ENCODE results near the gene POC1A. TPM values are rescaled to one million over a fixed set of nuclear protein-coding genes. Genes with fewer than 3 reads are reported as not detected.
"Not testable (repeated sequence)": the region's sequence is repeated elsewhere in the genome, so short reads cannot be mapped to it uniquely, and the experiment has no call there.

Gene POC1A
- polyA plus RNA-seq, 12 donors: 3.1 to 6.9 (median 4.5) TPM; not detected in 2

DNA sequence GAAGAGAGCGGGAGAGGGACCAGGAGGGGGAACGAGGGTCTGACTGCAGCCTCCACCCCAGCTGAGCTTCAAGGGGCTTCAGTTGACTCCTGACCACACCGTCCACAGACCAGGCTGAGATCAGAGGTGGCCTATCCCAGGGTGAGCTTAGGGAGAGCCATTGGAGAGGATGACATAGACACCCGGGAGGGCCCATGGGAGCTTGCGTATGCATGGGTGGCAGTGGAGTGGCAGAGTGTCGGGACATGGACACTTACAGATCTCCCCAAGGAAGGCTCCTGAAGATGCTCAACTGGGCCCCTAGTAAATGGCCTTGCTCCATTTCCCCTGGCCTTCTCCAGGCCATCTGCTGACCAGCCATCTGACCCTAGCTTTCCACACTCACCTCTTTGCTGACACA, 31.1 kb upstream of the POC1A start:
- no peak for DNase-seq

- no peak for DNase-seq
These were observed 30.5 kb upstream of the POC1A start for GRCh38 chr3:52184690-52185089.

- no peak for DNase-seq
These were observed 29.7 kb upstream of the POC1A start for GRCh38 chr3:52183786-52184445.

DNA sequence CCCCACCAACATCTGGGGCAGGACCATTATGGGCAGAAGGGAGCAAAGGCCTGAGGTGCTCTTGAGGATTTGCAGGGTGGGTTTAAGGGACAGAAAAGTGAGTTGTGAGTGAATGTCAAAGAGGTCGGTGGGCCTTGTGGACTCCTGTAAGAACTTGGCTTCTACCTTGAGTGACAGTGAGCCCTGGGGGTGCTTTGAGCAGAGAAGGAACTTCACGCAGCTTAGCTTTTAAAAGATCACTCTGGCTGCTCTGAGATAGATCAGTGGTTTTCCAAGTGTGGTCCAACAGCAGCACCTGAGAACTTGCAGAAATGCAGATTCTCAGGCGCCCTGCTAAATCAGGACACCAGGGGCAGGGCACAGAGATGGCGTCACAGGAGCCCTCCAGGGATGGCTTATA, 28.5 kb upstream of the POC1A start:
- no peak for DNase-seq

GRCh38 chr3:52182196-52182595, 28.0 kb upstream of the POC1A start:
- no peak for DNase-seq

- no peak for DNase-seq
These were observed 27.3 kb upstream of the POC1A start for GRCh38 chr3:52181543-52181942.

GRCh38 chr3:52178537-52178936, 24.3 kb upstream of the POC1A start:
- no peak for DNase-seq

DNA sequence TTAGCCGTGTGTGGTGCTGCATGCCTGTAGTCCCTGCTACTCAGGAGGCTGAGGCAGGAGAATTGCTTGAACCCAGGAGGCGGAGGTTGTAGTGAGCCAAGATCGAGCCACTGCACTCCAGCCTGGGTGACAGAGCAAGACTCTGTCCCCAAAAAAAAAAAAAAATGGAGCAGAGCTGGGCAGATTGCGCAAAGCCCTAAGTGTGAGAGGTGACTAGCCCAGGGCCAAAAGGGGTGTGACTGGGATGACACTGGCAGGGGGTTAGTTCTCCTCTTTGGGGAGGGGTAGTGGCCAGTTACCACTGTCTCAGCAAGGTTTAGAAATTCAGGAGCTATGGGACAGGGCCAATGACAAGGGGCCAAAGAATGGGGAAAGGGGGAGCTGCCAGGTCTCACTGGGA, 23.9 kb upstream of the POC1A start:
- not testable (repeated sequence) for DNase-seq

DNA sequence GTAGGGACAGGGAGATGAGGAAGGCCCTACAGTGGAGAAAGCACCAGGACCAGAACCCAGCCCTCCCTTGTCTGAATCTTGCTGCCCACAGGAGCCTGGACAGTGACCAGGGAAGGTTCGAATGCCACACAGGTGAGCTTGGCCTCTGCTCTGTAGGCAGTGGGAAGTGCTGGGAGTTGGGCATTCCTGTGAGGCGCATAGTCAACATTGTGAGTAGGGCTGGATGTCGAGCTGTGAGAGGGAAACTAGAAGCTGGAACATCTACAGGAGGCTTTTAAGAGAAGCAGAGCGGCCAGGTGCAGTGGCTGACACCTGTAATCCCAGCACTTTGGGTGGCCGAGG, 23.4 kb upstream of the POC1A start:
- DNase-seq: no peak

GRCh38 chr3:52176951-52177700, 22.9 kb upstream of the POC1A start:
- DNase-seq: no peak

DNA sequence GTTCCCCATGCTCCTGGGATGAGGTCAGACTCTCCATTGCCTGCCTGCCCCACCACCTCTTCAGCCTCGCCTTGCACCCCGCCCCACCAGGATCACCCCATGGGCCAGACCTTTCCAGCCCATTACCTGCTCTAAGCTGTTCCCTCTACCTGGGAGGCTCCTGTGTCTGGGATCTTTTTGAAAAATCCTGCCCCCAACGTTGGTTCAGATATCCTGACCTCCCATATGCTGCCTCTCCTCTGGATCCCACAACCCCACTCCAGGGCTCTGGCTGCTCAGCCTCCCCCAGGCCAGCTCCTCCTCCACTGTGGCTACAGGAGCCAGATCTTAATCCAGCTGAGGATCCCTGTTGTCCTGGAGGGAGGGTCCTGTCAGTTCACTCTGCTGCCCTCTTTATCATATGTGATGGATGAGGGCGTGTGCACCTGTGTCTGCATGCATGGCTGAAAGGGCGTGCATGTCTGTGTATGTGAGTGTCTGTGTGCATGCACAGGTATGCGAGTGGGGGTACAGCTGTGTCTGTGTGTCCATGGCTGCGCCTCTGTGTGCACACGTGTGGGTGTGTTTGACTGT, 22.0 kb upstream of the POC1A start:
- DNase-seq: no peak

DNA sequence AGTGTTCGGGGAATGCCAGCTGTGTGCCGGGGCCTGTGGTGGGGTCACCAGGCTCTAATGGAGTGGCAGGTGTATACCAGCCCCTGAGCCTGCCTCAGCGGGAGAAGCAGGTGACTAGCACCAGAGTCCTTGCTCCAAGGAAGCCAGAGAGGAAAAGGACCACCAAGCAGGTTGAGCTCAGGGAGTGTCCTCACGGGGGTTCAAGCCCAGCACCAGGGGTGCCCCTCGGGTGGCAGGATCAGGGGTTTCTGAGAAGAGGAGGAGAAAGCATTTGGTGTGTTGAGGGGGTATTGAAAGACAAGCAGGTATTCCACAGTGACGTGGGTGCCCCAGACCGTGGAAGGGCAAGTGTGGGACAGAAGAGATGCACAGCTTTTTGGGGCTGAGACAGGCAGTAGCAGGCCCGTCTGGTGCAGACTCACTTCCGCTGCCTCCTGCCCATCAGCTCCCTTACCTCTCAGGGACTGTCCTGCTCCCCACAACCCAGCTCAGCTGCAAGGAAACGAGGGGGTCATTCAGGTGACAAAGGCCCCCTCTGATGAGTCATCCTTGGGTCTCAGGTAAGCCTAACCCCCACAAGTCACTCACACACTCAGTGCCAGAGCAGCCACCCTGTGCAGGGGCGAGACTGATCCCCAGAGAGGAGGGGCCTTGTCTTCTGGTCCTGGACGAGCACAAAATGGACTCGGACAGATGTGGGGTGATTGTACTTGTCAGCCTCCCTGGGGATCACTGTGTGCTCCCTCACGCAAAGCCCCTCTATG, 21.4 kb upstream of the POC1A start:
- no peak for DNase-seq

- DNase-seq: no peak
These were observed 20.7 kb upstream of the POC1A start for GRCh38 chr3:52174896-52175295.

DNA sequence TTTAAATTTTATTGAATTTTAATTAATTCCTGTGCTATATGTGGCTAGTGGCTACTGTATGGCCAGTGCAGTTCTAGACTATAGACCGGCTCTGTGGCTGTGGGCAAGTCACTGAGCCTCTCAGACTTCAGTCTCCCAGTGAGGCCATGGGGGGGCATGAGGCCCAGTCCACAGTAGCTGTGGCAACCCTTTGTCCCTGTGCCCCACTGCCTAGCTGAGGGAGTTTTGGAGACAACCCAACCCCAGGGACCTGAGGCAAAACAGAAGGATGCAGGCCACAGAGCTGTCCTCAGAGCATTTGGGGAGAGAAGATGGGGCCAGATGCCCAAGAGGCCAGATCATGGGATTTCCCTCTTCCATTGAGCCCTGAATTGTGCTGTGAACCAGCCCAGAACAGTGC, 18.9 kb upstream of the POC1A start:
- DNase-seq: no peak

DNA sequence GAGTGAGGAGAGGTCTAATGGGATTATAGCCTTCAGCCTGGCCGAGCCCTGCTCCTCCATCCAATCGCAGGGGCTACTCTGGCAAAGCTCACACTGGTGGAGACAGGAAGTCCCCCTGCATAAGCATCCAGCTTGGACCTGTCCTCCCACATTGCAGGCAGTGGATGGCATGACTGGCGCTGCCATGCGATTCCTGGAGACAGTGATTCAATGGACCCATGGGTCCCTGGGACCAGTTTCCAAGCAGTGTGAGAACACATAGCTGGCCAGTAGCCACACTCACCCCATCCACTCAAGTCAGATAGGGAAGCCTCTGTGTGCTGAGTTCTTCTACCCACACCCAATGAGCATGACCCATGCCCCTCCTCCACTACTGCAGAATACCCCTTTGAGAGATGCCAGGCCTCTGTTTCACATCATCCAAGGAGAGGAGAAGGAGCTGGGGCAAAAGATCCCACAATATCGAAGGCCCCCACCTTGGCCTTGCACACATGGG, 18.1 kb upstream of the POC1A start:
- no peak for DNase-seq

- DNase-seq: no peak
These were observed 17.5 kb upstream of the POC1A start for GRCh38 chr3:52171514-52172261.

GRCh38 chr3:52170217-52170616, 16.0 kb upstream of the POC1A start:
- DNase-seq: not testable (repeated sequence)

DNA sequence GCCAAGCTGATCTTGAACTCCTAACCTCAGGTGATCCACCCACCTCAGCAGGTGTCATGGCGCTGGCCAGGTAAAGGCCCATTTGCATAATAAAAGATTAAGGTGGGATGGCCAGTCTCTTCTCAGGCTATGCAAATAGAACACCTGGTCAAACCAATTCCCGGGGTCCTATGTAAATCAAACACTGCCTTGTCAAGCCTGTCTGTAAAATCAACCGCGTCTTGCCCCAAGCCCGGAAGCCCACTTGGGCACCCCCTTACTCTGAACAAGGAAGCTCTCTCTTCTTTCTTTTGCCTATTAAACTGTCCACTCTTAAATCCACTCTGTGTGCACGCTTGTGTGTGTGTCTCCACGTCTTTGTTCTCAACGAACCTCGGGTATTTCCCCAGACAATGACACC, 13.0 kb upstream of the POC1A start:
- no peak for DNase-seq

GRCh38 chr3:52162250-52162872, 8.1 kb upstream of the POC1A start:
- DNase-seq: no peak

- no peak for DNase-seq
These were observed 5.3 kb upstream of the POC1A start for GRCh38 chr3:52159503-52159902.

DNA sequence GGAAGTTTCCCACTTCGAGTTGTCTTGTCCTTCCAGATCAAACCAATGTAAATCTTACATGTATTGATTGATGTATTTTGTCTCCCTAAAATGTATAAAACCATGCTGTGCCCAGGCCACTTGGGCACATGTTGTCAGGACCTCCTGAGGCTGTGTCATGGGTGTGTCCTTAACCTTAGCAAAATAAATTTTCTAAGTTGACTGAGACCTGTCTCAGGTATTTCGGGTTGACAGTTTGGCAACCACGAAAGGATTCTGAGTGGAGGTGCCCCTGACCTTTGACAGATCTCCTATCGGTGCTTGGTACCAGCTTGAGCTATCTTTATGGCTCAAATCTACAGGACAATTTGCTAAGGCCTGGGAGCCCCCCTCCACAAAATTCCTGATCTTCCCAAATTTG, 1.7 kb upstream of the POC1A start:
- DNase-seq: no peak
